Measurements from ENCODE around the gene TMEM167A. TPM values are rescaled to one million over a fixed set of nuclear protein-coding genes. Genes with fewer than 3 reads are reported as not detected.

TMEM167A gene
- total RNA-seq, 1 donor from 2014 or later: 45.0 TPM

DNA sequence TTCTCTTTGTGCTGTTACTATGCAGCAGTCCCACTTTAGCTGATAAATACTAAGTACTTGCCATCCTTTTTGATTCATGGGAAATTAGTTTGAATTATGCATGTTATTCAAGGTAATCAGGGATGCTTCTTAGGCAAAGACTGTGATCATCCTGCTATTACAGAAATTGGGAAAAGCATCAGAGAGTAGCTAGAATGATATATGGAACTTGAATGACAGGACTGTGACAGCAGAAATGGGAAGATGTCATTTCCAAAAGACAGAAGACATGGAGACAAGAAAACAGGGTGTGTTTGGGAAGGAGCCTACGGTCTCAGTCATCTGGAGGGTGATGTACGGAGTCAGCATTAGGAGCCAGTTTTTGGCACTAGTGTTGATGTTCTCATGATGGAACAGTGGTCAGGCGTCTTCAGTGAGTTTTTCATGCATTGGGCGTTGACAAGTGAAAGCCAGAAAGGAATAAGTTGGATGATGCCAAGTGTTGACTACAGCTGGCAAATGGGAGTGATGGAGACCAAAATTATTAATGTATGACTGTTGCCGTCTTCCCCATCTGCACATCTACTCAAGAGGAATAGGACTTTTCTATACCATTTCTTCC lies 70.4 kb downstream of the TMEM167A start:
- DNase-seq (ENCODE audit: low read depth): no peak
- H3K27me3 ChIP-seq (ENCODE audit: control insufficient read depth, insufficient read depth, low read length): no peaks in the 10 kb centered on the region
- FAIRE-seq: peak; percentile 18

GRCh38 chr5:83003791-83004190 lies 73.4 kb downstream of the TMEM167A start:
- Histone ChIP-seq H3K36me3 (ENCODE audit: control insufficient read depth, insufficient read depth, low read length) (no peaks in the 10 kb centered on the region), H3K4me3 (ENCODE audit: low read depth, low read length) (no peak overlapping the region), H3K27me3 (ENCODE audit: control insufficient read depth, insufficient read depth, low read length) (no peaks in the 10 kb centered on the region)
- TF ChIP-seq, protein P1, sequence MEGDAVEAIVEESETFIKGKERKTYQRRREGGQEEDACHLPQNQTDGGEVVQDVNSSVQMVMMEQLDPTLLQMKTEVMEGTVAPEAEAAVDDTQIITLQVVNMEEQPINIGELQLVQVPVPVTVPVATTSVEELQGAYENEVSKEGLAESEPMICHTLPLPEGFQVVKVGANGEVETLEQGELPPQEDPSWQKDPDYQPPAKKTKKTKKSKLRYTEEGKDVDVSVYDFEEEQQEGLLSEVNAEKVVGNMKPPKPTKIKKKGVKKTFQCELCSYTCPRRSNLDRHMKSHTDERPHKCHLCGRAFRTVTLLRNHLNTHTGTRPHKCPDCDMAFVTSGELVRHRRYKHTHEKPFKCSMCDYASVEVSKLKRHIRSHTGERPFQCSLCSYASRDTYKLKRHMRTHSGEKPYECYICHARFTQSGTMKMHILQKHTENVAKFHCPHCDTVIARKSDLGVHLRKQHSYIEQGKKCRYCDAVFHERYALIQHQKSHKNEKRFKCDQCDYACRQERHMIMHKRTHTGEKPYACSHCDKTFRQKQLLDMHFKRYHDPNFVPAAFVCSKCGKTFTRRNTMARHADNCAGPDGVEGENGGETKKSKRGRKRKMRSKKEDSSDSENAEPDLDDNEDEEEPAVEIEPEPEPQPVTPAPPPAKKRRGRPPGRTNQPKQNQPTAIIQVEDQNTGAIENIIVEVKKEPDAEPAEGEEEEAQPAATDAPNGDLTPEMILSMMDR (IDR thresholded peaks at IDR 0.05; ENCODE audit: insufficient read depth, low read length, severe bottlenecking): no peak
- FAIRE-seq: no peak
- DNase-seq (ENCODE audit: low read depth): no peak

More for the DNA sequence above, 70.4 kb downstream of the TMEM167A start:
- H3K36me3 ChIP-seq (ENCODE audit: control insufficient read depth, insufficient read depth, low read length): no peaks in the 10 kb centered on the region
- TF ChIP-seq, protein P1 (IDR thresholded peaks at IDR 0.05; ENCODE audit: insufficient read depth, low read length, severe bottlenecking): no peak
- no peak overlapping the region for H3K4me3 ChIP-seq (ENCODE audit: low read depth, low read length)

Other genes with a start within 250 kb of the TMEM167A start
- 9.5 and 11.3 TPM in 2 replicates for gene XRCC4, start 153 bp upstream of the TMEM167A start, total RNA-seq

Data from bronchial epithelial cell (primary cell).